SK-MEL-5 (cell line): ENCODE results near the gene FCN1. TPM values are rescaled to one million over a fixed set of nuclear protein-coding genes. Genes with fewer than 3 reads are reported as not detected.
A peak's percentile ranks its signal among the peaks of the same experiment; 100 is the strongest.

Experiments used
- DNase-seq: peaks from one replicate; pipeline ENCODE4 v3.0.0-alpha.2; 2016; ENCODE audit warnings: low read depth, low spot score
- in situ Hi-C: cut with HindIII; loops from 2 replicates; pipeline ENCODE4 v1.10.0; 2016; ENCODE audit warnings: low sequenced_read_pairs, high pct_unique_total_duplicates, low pct_unique_long_range_greater_than_20kb
- polyA plus RNA-seq, 2 experiments: library from polyadenylated mRNA; depleted of rRNA; stranded (reverse); fragments of >200 nt; gene quantifications; 2 replicates each; pipeline ENCODE4 v1.2.3, GENCODE V29; 2015
- total RNA-seq: library from RNA; depleted of rRNA; stranded (reverse); fragments of >200 nt; shearing (Covaris generic); gene quantifications from 2 replicates; pipeline ENCODE4 v1.2.3, GENCODE V29; 2014; rRNA removed

Gene FCN1
- total RNA-seq = not detected in 2 replicates
- not detected in 2 replicates for polyA plus RNA-seq (2015; cell fraction: cytosol; rRNA removed)
- not detected in 2 replicates for polyA plus RNA-seq (2015; cell fraction: nucleus; rRNA removed)

DNA sequence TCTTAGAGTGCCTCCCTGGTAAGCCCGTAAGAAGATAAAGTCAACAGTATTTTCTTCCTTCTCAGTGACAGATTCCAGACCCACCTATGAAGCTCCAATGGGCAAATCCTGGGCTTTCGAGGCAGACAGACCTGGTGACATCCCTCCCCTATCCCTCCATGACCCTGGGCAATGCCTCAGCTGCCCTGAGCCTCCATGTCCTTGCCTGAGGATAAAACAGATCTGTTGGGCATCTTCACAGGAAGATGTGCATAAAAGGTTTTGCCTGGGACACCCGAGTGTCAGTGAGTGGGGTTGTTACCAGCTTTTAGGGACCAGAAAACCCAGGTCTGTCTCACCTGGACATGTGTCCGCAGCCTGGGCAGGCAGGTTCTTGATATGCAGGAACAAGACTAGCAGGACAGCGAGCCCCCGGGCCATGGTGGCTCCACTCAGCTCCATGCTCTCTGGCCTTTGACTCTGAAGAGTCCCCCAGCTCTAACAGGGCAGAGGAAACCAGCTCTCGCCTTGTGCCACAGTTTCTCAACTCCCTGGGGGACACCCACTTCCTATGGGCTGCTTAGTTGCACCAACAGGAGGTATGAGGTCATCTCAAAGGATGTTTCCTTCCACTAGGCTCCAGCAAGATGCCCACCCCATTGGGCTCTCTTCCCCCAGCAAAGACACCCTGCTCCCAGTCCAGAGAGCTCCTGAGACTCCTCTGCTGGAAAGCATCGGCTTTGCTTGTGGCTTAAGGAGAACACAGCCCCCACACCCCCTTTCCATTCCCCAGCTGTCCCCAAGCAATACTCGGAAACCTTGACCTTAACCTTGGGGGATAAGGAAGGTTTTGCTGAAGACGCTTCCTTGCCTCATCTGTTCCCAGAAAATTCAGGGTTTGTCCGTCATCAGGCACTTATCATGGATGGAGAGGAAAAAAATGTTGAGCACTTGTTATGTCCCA, at the start of gene FCN1:
FCN1 (minus strand) TSS at position 482 of the 943 bp plus-strand sequence; CDS start at position 441, 41 bp downstream.
- in situ Hi-C loops = no loop called here
- DNase-seq = no peak

GRCh38 chr9:134966697-134967546, 49.2 kb upstream of the FCN1 start:
- no peak for DNase-seq
- in situ Hi-C loops = no loop called here

- DNase-seq = no peak
- in situ Hi-C loops = no loop called here
Observed at GRCh38 chr9:134966270-134966669, 48.6 kb upstream of the FCN1 start.

DNA sequence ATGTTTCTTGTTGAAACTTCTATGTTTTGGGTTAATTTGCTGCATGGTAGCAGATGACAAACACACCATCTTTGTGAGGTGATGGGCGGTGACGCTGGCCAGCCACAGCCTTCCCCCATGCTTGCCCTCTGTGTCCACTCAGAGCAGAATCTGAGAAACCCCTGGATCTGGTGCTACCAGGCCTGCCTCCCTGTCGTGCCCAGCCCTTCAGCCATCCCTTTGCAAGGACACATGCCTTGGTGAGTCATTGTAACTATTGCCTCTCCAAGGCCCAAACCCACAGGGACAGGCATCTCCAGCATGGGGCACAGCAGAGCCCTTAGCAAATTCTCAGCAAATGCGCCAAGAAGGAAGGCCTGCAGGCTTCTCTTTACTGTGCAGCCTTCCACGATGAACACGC, 48.1 kb upstream of the FCN1 start:
- no peak for DNase-seq

GRCh38 chr9:134965411-134965810, 47.7 kb upstream of the FCN1 start:
- in situ Hi-C loops = no loop called here

More for the DNA sequence above, 48.1 kb upstream of the FCN1 start:
- in situ Hi-C loops = no loop called here

DNA sequence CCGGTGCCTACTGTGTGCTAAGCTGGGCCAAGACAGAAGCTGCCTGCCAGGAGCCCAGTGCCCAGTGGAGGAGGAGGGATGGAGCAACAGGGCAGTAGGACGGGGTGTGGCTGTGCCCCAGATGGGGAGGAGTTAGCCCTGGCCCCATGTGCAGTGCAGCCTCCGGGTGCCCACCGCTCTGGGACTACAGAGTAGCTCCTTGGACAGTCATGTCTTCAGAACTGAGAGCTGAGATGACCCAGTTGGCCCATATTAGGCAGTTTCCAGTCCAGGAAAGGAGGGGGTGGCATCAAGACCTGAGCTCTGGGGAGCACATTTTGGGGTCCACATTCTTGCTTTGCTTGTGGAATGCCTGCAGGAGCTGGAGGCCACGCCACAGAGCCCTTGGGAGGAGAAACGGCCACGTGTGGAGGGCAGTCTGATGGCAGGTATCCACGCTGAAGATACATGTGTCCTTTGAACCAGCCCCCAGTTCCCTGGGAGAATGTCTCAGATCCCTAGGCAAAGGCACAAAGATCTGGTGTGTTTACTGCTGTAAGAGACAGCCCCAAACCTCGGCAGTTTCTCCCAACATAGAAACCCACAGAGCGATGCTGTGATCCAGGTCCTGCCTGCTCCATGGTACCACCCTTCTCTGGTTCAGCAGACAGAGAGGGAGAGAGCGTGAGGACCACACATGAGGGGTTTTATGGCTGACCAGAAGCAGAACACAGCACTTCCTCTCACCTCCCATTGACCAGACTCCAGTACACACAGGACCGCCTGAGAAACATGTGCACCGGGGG, 46.8 kb upstream of the FCN1 start:
- no peak for DNase-seq
- in situ Hi-C loops = no loop called here

More at GRCh38 chr9:134965411-134965810, 47.7 kb upstream of the FCN1 start:
- DNase-seq = no peak

DNA sequence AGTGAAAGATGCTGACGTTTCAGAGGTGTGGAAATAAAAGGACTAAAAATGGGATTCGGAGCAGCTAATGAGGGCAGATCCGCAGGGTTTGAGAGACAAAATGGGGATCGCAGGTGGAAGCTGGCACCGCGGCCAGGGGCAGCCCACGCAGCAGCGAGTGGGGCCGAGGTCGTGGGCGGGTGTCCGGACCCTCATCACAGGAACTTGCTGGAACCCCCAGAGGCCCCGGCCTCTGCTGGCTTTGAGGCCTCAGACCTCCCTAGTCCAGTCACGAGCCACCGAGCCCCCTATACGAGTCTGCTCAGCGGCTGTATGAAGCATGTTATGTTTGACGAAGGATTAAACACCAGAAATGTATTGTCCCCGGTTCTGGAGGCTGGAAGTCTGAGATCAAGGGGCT, 45.8 kb upstream of the FCN1 start:
- DNase-seq = no peak
- in situ Hi-C loops = no loop called here

GRCh38 chr9:134962973-134963364, 45.3 kb upstream of the FCN1 start:
- in situ Hi-C loops = no loop called here
- no peak for DNase-seq

DNA sequence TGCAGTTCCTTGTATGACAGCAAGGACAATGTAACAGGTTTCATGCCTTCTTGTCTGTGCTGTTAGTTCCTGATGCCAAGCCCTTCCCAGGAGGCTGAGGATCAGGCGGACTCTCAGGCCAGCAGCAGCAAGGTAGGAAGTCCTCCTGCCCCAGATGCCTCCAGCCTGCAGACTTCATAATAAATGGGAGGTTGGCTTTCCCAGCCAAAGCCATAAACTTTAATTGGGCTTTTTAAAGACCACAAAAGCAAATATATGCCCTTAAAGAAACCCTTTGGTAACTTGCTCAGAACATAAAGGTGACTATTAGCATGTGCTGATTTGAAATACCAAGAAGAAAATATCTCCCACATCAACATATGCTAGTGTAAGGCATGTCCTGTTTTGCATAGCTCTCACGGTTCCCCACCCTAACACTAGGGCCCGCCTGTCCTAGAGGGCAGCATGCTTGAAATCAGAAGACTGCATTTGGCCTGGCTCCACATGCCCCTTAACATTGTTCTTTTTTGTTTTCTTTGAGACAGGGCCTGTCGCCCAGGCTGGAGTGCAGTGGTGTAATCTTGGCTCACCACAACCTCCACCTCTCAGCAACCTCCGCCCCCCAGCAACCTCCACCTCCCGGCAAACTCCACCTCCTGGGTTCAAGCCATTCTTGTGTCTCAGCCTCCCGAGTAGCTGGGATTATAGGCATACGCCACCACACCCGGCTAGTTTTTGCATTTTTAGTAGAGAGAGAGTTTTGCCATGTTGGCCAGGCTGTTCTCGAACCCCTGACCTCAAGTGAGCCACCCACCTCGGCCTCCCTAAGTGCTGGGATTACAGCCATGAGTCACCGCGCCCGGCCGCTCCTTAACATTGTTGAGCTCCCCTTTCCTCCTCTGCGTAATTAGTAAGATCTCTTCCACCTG, 44.6 kb upstream of the FCN1 start:
- DNase-seq = no peak
- in situ Hi-C loops = no loop called here

DNA sequence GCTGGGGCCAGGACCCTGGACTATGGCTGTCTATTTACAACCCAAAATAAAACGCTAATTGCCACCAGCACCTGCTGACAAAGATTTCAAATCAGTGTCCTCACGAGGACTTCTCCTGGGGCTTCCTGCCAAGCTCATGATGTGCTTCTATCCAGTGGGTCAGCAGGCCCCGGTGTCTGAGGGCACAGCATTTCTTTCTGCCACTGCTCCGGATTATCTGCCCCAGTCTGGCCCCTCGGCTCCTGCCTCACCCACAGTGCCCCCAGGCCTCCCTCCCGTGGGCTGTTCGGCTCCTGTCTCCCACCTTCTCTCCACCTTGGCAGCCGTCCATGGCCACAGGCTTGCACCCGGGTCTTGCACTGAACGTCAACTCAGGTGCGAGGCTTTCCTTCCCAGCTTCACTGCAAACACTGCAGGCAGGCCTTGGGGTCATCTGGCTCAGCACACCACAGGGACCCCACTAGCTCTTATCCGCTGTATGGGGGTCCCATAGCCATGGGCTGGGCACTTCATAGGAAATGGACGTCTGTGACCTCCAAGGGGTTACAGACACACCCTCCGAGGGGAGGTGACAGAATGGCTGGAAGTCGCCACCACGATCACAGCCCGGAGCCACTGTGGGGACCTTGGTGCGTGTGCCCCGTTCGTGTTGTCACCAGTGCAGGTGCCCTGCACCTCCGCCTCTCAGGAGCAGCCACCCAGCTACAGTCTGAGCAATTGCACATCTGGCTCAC, 43.8 kb upstream of the FCN1 start:
- no peak for DNase-seq
- in situ Hi-C loops = no loop called here

DNA sequence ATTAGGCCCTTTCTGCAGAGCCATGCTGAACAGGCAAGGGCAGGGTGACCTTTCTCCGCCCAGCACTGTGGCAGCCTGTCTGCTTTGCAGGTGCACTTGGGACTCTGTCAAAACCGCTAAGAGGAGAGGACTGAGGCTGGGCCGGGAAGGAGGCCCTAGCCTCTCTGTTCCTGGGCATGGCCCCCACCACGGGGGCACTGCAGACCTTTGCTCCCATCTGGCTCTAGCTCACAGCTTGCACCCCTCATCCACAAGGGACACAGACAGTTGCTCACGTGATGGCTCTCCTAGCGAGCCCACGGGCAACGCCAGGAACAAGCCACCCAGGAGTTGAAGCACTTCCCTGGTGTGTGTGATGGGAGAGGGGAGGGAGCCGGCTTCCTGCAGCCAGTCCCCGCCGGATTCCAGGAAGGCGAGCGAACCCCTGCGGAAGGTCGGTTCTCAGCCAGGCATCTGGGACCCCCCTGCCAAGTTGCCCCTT, 43.0 kb upstream of the FCN1 start:
- in situ Hi-C loops = no loop called here
- no peak for DNase-seq

DNA sequence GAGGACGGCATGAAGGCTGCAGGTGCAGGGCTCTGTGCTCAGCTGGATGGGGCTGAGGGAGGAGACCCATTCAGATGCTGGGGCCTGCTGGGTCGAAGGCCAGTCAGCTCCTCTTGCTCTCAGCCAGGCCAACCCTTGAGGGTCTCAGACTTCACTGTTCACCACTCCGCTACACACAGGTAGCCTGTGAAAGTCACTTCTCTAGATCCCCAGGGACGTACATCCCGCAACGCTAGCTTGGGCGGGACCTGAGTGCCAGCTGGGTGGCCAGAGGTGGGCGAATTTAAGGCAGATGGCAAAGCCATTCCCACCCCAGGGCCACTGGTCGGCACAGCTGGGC, 42.2 kb upstream of the FCN1 start:
- no peak for DNase-seq
- in situ Hi-C loops = no loop called here

GRCh38 chr9:134959126-134959970, 41.6 kb upstream of the FCN1 start:
- in situ Hi-C loops = no loop called here
- DNase-seq = no peak

- in situ Hi-C loops = no loop called here
- no peak for DNase-seq
Observed at GRCh38 chr9:134957945-134958227, 40.2 kb upstream of the FCN1 start.

DNA sequence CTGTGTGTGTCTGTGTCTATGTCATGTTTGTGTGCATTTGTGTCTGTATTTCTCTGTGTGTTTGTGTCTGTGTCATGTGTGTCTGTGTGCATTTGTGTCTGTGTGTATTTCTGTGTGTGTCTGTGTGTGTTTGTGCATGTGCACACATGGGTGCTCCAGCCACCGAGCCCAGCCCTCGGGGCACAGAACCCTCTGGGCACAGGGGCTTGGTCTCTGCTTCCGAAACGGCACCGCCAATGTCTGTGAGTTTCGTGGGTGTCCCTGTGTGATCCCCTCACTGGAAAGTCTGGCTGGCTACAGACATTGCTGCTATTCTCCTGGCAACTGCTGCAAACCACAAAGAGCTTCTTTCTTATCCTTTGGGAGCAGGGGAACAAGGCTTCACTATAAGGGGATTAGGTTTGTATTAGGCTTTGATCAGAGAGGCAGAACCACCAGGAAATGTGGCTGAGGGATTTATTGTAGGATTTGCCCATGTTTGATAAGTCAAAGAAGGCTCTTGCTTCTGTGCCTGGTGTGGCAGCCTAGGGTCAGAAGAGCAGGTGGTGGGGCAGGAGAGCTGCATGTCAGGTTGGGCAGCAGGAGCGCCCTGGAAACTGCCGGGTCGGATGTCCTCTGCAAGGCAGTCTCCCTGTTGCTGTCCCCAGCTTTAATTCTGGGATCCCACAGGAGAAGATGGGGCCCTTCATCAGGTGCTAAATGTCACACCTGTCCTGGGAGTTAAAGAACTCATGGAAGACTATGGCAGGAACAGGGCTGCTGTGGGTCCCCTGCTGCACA, 39.6 kb upstream of the FCN1 start:
- in situ Hi-C loops = no loop called here

More for the DNA sequence above, 39.6 kb upstream of the FCN1 start:
- peak; percentile 27 for DNase-seq
